ENCODE results near the gene SLC15A3. TPM values are rescaled to one million over a fixed set of nuclear protein-coding genes. Genes with fewer than 3 reads are reported as not detected.

Gene SLC15A3
- 2.1 and 2.2 TPM in 2 replicates for total RNA-seq

DNA sequence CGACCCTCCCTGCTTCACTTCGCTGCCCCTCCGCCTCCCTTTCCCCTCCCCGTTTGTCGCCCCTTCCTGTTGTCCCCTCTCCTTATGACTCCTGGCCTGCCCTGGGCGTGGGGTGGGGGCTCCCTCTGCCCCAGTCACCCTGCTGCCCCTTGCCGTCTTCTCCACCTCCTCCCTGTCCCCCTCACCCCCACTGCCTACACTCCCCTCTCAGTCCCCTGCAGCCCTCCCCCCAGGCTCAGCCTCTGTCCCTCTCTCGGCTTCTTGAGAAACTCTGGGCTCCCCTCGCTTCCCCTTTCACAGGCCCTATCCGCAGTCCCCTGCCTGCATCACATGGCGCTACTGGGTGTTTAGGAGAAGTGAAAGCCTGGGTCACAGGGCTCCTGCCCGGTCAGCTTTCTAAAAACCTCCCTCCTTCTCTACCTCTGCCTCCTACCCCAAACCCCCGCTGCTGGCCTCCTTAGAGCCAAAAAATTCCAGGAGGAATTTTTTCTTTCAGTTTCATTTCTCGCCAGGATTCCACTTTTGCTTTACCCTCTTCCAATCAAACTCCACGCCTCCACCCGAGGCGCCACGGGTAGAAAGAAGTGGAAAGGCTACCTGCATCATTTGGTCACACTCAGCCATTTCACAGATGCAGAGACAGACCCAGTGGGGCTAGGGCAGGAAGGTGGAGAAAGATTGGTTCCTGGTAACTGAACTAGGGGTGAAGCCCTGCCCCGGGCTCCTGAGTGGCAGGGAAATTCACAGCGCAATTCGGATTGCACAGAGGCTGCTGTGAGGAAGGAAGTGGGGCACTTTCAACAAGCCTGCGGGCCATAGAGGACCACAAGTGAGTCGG, at the start of gene SLC15A3:
Gene SLC15A3, minus strand, starts transcription at position 273 of the 838 bp plus-strand sequence. CDS start 625 bp downstream, outside the sequence.
- no peaks in the 10 kb centered on the region for H3K9me3 Mint-ChIP-seq
- H3K36me3 Mint-ChIP-seq (ENCODE audit: low read depth): no peaks in the 10 kb centered on the region
- H3K27me3 Mint-ChIP-seq (ENCODE audit: low read depth): peaks cover 31% of the 10 kb centered on the region
- H3K27ac Mint-ChIP-seq: peak within 1 kb of the TSS; percentile 28
- intact Hi-C loops (cut with micrococcal nuclease): no loop called here
- peak within 1 kb of the TSS; percentile 61 for H3K4me3 Mint-ChIP-seq (ENCODE audit: low read depth)
- peaks cover 7% of the 10 kb centered on the region for H3K4me1 Mint-ChIP-seq (ENCODE audit: low read depth)
- no peak for DNase-seq (ENCODE audit: low spot score)

- H3K36me3 Mint-ChIP-seq (ENCODE audit: low read depth): peaks cover 82% of the 10 kb centered on the region
- peak overlapping the region; percentile 47 for H3K27ac Mint-ChIP-seq
- H3K27me3 Mint-ChIP-seq (ENCODE audit: low read depth): no peaks in the 10 kb centered on the region
Measured at GRCh38 chr11:61000426-61000825, 48.5 kb upstream of the SLC15A3 start.

GRCh38 chr11:60996381-60997138, 44.6 kb upstream of the SLC15A3 start:
- Mint-ChIP-seq H3K4me3 (ENCODE audit: low read depth) (no peak overlapping the region), H3K36me3 (ENCODE audit: low read depth) (peaks cover 74% of the 10 kb centered on the region), H3K27me3 (ENCODE audit: low read depth) (no peaks in the 10 kb centered on the region), H3K9me3 (no peaks in the 10 kb centered on the region), H3K4me1 (ENCODE audit: low read depth) (peaks cover 55% of the 10 kb centered on the region), H3K27ac (peak overlapping the region; percentile 55)
- intact Hi-C loops (cut with micrococcal nuclease): no loop called here
- no peak for DNase-seq (ENCODE audit: low spot score)

More at GRCh38 chr11:61000426-61000825, 48.5 kb upstream of the SLC15A3 start:
- intact Hi-C loops (cut with micrococcal nuclease): no loop called here
- Mint-ChIP-seq H3K4me1 (ENCODE audit: low read depth) (peaks cover 62% of the 10 kb centered on the region), H3K9me3 (no peaks in the 10 kb centered on the region), H3K4me3 (ENCODE audit: low read depth) (no peak overlapping the region)
- no peak for DNase-seq (ENCODE audit: low spot score)

DNA sequence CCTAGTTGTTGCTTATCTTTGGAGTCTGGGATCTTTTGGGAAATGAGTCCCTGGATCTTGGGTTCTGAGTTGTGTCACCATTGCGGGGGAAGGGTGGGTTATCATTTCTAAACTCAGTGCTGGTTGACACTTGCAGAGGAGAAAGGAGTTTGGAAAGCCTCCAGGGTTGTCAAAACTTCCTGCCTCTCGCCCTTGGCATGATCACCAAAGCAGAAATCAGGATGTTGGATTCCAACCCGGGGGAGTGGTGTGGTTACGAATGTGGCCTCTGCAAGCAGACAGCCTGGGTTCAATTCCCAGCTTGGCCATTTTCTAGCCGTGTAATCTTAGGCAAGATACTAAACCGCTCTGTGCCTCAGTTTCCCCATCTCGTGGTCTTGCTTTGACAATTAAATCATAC, 43.8 kb upstream of the SLC15A3 start:
- H3K4me1 Mint-ChIP-seq (ENCODE audit: low read depth): peaks cover 60% of the 10 kb centered on the region
- no peak overlapping the region for H3K4me3 Mint-ChIP-seq (ENCODE audit: low read depth)
- H3K9me3 Mint-ChIP-seq: no peaks in the 10 kb centered on the region
- peaks cover 75% of the 10 kb centered on the region for H3K36me3 Mint-ChIP-seq (ENCODE audit: low read depth)
- H3K27ac Mint-ChIP-seq: peak overlapping the region; percentile 92
- H3K27me3 Mint-ChIP-seq (ENCODE audit: low read depth): no peaks in the 10 kb centered on the region
- intact Hi-C loops (cut with micrococcal nuclease): no loop called here
- no peak for DNase-seq (ENCODE audit: low spot score)

DNA sequence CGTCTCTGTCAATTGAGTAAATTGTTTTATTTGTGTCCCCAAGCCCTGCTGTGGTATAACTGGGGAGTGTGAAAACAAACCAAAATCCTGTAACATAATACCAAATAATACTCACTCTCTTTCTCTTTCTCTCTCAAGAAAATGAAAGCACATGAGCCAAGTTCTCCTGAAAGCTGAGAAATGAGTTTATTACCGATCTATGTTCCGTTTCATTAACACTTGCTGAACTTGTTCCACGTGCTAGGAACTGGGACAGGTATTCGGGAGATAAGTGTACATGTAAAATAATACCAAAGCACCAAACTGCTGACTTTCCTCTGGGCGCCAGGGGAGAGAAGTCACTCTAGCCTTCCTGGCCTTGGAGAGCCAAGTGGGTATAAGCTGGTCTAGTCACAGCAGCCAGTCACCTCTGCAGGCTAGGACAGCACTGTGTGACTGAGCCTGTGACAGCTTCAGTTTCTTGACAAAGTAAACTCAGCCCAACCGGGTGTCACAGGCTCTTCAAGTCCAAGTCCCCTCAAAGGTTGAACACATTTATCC, 42.6 kb upstream of the SLC15A3 start:
- intact Hi-C loops (cut with micrococcal nuclease): loop anchor here (1.0 kb wide), 3 partner anchors 8 to 67 kb away; no protein-coding TSS in a partner anchor
- H3K9me3 Mint-ChIP-seq: no peaks in the 10 kb centered on the region
- H3K4me1 Mint-ChIP-seq (ENCODE audit: low read depth): peaks cover 61% of the 10 kb centered on the region
- peaks cover 77% of the 10 kb centered on the region for H3K36me3 Mint-ChIP-seq (ENCODE audit: low read depth)
- DNase-seq (ENCODE audit: low spot score): no peak
- H3K4me3 Mint-ChIP-seq (ENCODE audit: low read depth): peak overlapping the region; percentile 76
- no peaks in the 10 kb centered on the region for H3K27me3 Mint-ChIP-seq (ENCODE audit: low read depth)
- peak overlapping the region; percentile 92 for H3K27ac Mint-ChIP-seq

DNA sequence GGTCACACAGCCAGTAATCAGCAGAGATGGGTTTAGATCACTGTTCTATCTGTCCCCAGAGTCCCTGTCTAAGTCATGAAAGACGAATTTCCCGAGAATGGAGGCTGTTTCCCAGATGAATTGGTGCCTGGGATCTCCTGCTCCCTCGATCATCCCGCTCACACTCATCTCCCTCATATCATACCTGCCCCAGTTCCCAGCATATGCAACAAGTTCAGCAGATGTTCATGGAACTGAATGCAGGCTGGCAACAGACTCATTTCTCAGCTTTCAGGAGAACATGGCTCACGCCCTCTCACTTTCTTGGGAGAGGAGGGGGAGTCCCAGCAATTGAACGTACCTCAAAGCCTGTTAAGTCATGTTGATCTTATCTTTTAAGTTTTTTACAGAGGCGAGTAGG, 41.6 kb upstream of the SLC15A3 start:
- peak overlapping the region; percentile 68 for H3K4me3 Mint-ChIP-seq (ENCODE audit: low read depth)
- H3K9me3 Mint-ChIP-seq: no peaks in the 10 kb centered on the region
- peaks cover 81% of the 10 kb centered on the region for H3K36me3 Mint-ChIP-seq (ENCODE audit: low read depth)
- peaks cover 65% of the 10 kb centered on the region for H3K4me1 Mint-ChIP-seq (ENCODE audit: low read depth)
- no peak for DNase-seq (ENCODE audit: low spot score)
- intact Hi-C loops (cut with micrococcal nuclease): loop anchor here (1.0 kb wide), 4 partner anchors 7 to 68 kb away; no protein-coding TSS in a partner anchor
- peak overlapping the region; percentile 92 for H3K27ac Mint-ChIP-seq
- H3K27me3 Mint-ChIP-seq (ENCODE audit: low read depth): no peaks in the 10 kb centered on the region

- peaks cover 82% of the 10 kb centered on the region for H3K36me3 Mint-ChIP-seq (ENCODE audit: low read depth)
- DNase-seq (ENCODE audit: low spot score): no peak
Measured at GRCh38 chr11:60992842-60993409, 41.0 kb upstream of the SLC15A3 start.

GRCh38 chr11:60991457-60991856, 39.5 kb upstream of the SLC15A3 start:
- intact Hi-C loops (cut with micrococcal nuclease): no loop called here
- H3K4me3 Mint-ChIP-seq (ENCODE audit: low read depth): peak overlapping the region; percentile 36
- H3K27me3 Mint-ChIP-seq (ENCODE audit: low read depth): no peaks in the 10 kb centered on the region
- peaks cover 84% of the 10 kb centered on the region for H3K36me3 Mint-ChIP-seq (ENCODE audit: low read depth)
- no peaks in the 10 kb centered on the region for H3K9me3 Mint-ChIP-seq
- no peak for DNase-seq (ENCODE audit: low spot score)
- H3K27ac Mint-ChIP-seq: peak overlapping the region; percentile 67
- H3K4me1 Mint-ChIP-seq (ENCODE audit: low read depth): peaks cover 76% of the 10 kb centered on the region

More at GRCh38 chr11:60992842-60993409, 41.0 kb upstream of the SLC15A3 start:
- no peaks in the 10 kb centered on the region for H3K9me3 Mint-ChIP-seq
- peak overlapping the region; percentile 92 for H3K27ac Mint-ChIP-seq
- no peaks in the 10 kb centered on the region for H3K27me3 Mint-ChIP-seq (ENCODE audit: low read depth)
- peak overlapping the region; percentile 68 for H3K4me3 Mint-ChIP-seq (ENCODE audit: low read depth)
- intact Hi-C loops (cut with micrococcal nuclease): loop anchor here (1.0 kb wide), 1 partner anchor 14 kb away; no protein-coding TSS in a partner anchor
- peaks cover 65% of the 10 kb centered on the region for H3K4me1 Mint-ChIP-seq (ENCODE audit: low read depth)

GRCh38 chr11:60989093-60989650, 37.2 kb upstream of the SLC15A3 start:
- Mint-ChIP-seq H3K27ac (peak overlapping the region; percentile 94), H3K4me3 (ENCODE audit: low read depth) (peak overlapping the region; percentile 61), H3K9me3 (no peaks in the 10 kb centered on the region), H3K36me3 (ENCODE audit: low read depth) (peaks cover 78% of the 10 kb centered on the region), H3K27me3 (ENCODE audit: low read depth) (no peaks in the 10 kb centered on the region), H3K4me1 (ENCODE audit: low read depth) (peaks cover 78% of the 10 kb centered on the region)
- intact Hi-C loops (cut with micrococcal nuclease): loop anchor here (2.0 kb wide), 1 partner anchor 16 kb away; no protein-coding TSS in a partner anchor
- no peak for DNase-seq (ENCODE audit: low spot score)

DNA sequence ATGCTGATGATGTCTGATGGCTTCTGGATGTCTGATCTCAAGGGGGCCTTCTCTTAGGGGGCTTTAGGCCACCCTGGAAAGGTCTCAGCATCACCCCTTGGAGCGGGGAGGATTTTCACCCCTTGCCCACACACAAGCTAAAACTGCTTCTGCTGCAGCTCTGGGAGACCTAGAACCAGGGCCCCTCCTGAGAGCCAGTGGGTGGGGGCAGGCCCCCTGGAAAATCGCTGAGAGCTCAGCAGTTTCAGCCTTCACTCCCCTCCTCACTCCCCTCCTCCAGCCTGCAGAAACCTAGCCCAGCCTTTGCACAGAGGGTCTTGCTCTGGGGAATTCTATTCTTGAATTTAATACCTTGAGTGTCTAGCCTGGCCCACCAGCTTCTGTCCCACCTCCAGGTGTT, 36.7 kb upstream of the SLC15A3 start:
- H3K27me3 Mint-ChIP-seq (ENCODE audit: low read depth): no peaks in the 10 kb centered on the region

DNA sequence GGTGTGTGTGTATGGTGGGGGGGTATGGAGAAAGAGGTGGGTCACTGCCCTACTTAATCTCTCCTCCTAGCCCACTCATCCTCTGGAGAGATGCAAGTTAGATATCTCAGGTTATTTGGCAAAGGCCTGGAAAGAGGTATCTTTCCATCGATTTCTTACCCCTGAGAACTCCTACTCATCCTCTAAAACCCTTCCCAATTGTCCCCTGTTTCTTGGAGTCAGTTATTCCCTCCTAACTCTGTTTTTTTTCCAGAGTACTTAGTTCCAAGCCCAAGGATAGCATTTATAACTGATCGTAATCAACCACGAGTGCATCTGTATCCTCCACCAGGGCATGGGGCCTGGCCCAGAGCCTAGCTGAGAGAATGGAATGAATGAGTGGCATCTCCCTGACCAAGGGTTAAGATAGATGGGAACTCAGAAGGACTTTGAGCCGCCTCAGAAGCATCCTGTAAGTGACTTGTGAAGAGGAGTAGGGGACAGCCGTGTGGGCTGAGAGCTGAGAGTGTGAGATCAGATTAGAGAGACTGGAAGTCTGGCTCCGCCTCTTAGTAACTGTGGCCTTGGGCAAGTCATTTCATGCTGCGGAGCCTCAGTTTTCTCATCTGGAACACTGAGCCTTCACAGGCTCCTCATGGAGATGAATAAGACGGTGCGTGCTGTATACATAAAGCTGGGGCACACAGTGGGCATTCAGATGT, 35.8 kb upstream of the SLC15A3 start:
- H3K4me1 Mint-ChIP-seq (ENCODE audit: low read depth): peaks cover 78% of the 10 kb centered on the region
- intact Hi-C loops (cut with micrococcal nuclease): loop anchor here (2.0 kb wide), 5 partner anchors 17 to 829 kb away; partner anchors contain the start of genes FADS1 and TMEM109
- H3K4me3 Mint-ChIP-seq (ENCODE audit: low read depth): peak overlapping the region; percentile 83
- peak overlapping the region; percentile 94 for H3K27ac Mint-ChIP-seq
- H3K36me3 Mint-ChIP-seq (ENCODE audit: low read depth): peaks cover 79% of the 10 kb centered on the region
- no peaks in the 10 kb centered on the region for H3K9me3 Mint-ChIP-seq
- DNase-seq (ENCODE audit: low spot score): peak; percentile 66
- H3K27me3 Mint-ChIP-seq (ENCODE audit: low read depth): no peaks in the 10 kb centered on the region

More for the DNA sequence above, 36.7 kb upstream of the SLC15A3 start:
- intact Hi-C loops (cut with micrococcal nuclease): loop anchor here (2.0 kb wide), 1 partner anchor 16 kb away; no protein-coding TSS in a partner anchor
- Mint-ChIP-seq H3K9me3 (no peaks in the 10 kb centered on the region), H3K4me3 (ENCODE audit: low read depth) (peak overlapping the region; percentile 61), H3K27ac (peak overlapping the region; percentile 94), H3K36me3 (ENCODE audit: low read depth) (peaks cover 79% of the 10 kb centered on the region), H3K4me1 (ENCODE audit: low read depth) (peaks cover 80% of the 10 kb centered on the region)
- no peak for DNase-seq (ENCODE audit: low spot score)

All from activated T-helper 2 cell treated with anti-CD3 and anti-CD28 coated beads, Interferon-gamma antibody, Interleukin-2, Interleukin-4, amounts not matched to agents 10 μg/mL and 5 μg/mL and 100 μg/mL, durations not matched to agents 14 hours and 24 hours and 36 hours (primary cell).